PC-3 (cell line): ENCODE results near the gene PLOD2. TPM values are rescaled to one million over a fixed set of nuclear protein-coding genes. Genes with fewer than 3 reads are reported as not detected.

Experiments used
- ATAC-seq: fragments of 200-7000 bp; cut with Tn5 transposase; 2 replicates; pipeline ENCODE4 v1.9.1; 2020; ENCODE audit warnings: mild to moderate bottlenecking, moderate library complexity
- Bru-seq: library from RNA; stranded (reverse); fragments of 400-500 nt; gene quantifications from one replicate; lab custom pipeline; 2021; lab: Mats Ljungman, UMichigan
- BruChase-seq, 2 experiments: library from RNA; stranded (reverse); fragments of 400-500 nt; gene quantifications; one replicate each; lab custom pipeline; 2021; lab: Mats Ljungman, UMichigan
- BruUV-seq: library from RNA; stranded (reverse); fragments of 400-500 nt; replicated peaks from 2 replicates; lab custom pipeline; 2021; lab: Mats Ljungman, UMichigan
- CTCF ChIA-PET: fragments of 300-600 bp; sonication (Branson Sonifier 250); formaldehyde crosslinking; loops from one replicate; lab custom pipeline; 2022; ENCODE audit warnings: antibody characterized with exemption; lab: Charles Lee
- POLR2A ChIA-PET: fragments of 300-600 bp; sonication (Branson Sonifier 250); formaldehyde crosslinking; loops from one replicate; lab custom pipeline; 2022; ENCODE audit warnings: antibody characterized with exemption; ENCODE audit not compliant: unreplicated experiment; lab: Charles Lee
- DNase-seq: peaks from one replicate; pipeline ENCODE4 v3.0.0-alpha.2; 2015
- H2AFZ ChIP-seq: fragments of 300-600 bp; sonication (generic); 2 replicates; pipeline ENCODE4 v1.6.0; 2016; ENCODE audit warnings: antibody characterized with exemption, low read length
- H3F3A ChIP-seq: fragments of 300-600 bp; sonication (generic); one replicate; pipeline ENCODE4 v1.6.0; 2017; ENCODE audit warnings: antibody characterized with exemption, low read length, control low read depth, mild to moderate bottlenecking; ENCODE audit not compliant: unreplicated experiment
- H3K27ac ChIP-seq: fragments of 300-600 bp; sonication (generic); 2 replicates; pipeline ENCODE4 v1.5.1; 2016; ENCODE audit warnings: mild to moderate bottlenecking, low read length
- H3K27me3 ChIP-seq: fragments of 300-600 bp; sonication (generic); 2 replicates; pipeline ENCODE4 v1.6.1; 2016; ENCODE audit warnings: low read length, mixed read lengths
- H3K36me3 ChIP-seq: fragments of 300-600 bp; sonication (generic); 2 replicates; pipeline ENCODE4 v1.6.1; 2016; ENCODE audit warnings: low read depth, mixed run types, low read length, mixed read lengths
- H3K4me1 ChIP-seq: fragments of 300-600 bp; sonication (generic); 2 replicates; pipeline ENCODE4 v1.5.1; 2016; ENCODE audit warnings: low read length; ENCODE audit not compliant: insufficient read depth
- H3K4me2 ChIP-seq: fragments of 300-600 bp; sonication (generic); 2 replicates; pipeline ENCODE4 v1.6.0; 2016; ENCODE audit warnings: low read length
- H3K4me3 ChIP-seq: fragments of 300-600 bp; sonication (generic); 2 replicates; pipeline ENCODE4 v1.5.1; 2016; ENCODE audit warnings: mild to moderate bottlenecking, low read length, mixed read lengths
- H3K79me2 ChIP-seq: fragments of 300-600 bp; sonication (generic); 2 replicates; pipeline ENCODE4 v1.6.1; 2017; ENCODE audit warnings: low read length, mixed read lengths
- H3K9ac ChIP-seq: fragments of 300-600 bp; sonication (generic); 2 replicates; pipeline ENCODE4 v1.6.0; 2016; ENCODE audit warnings: mild to moderate bottlenecking, low read length
- H3K9me2 ChIP-seq: fragments of 300-600 bp; sonication (generic); replicated peaks from 2 replicates; pipeline ENCODE4 v1.6.1; 2016; ENCODE audit warnings: mixed run types, low read length, mixed read lengths
- H3K9me3 ChIP-seq: fragments of 300-600 bp; sonication (generic); 2 replicates; pipeline ENCODE4 v1.6.1; 2016; ENCODE audit warnings: low read length, mixed read lengths
- H4K20me1 ChIP-seq: fragments of 300-600 bp; sonication (generic); 2 replicates; pipeline ENCODE4 v1.6.1; 2016; ENCODE audit warnings: low read length, mixed read lengths
- EZH2 ChIP-seq: fragments of 300-600 bp; sonication (generic); IDR thresholded peaks from one replicate; pipeline ENCODE4 v1.6.1; 2017; ENCODE audit warnings: antibody characterized with exemption, mild to moderate bottlenecking, low read length; ENCODE audit not compliant: unreplicated experiment
- EZH2phosphoT487 ChIP-seq: fragments of 300-600 bp; sonication (generic); IDR thresholded peaks from 2 replicates; pipeline ENCODE4 v1.6.1; 2018; ENCODE audit warnings: mild to moderate bottlenecking, antibody characterized with exemption, low read length, borderline replicate concordance
- intact Hi-C: fragments of 100-400 bp; cut with micrococcal nuclease; formaldehyde crosslinking; loops from 2 replicates; pipeline ENCODE4 v1.9.0; 2023
- long read RNA-seq: library from polyadenylated mRNA; unstranded; transcript quantifications from one replicate; pipeline ENCODE4 v2.0.0, GENCODE V29; 2021; ENCODE audit not compliant: unreplicated experiment
- total RNA-seq: library from RNA; depleted of rRNA; stranded (reverse); fragments of >200 nt; gene quantifications from 2 replicates; pipeline ENCODE4 v1.2.3, GENCODE V29; 2014; rRNA removed
- TF ChIP-seq, protein P1 (sequence below): fragments of 300-600 bp; sonication (generic); conservative IDR thresholded peaks from 2 replicates; pipeline ENCODE4 v1.5.1; 2017; ENCODE audit warnings: antibody characterized with exemption, low read depth, mild to moderate bottlenecking, low read length

The PLOD2 gene
- total RNA-seq (76.1 and 84.8 TPM in 2 replicates), Bru-seq, nascent RNA (percentile 92 among the genes with signal in this experiment), BruChase-seq, experiment 1, labeled RNA remaining after a 6-hour chase (percentile 82 among the genes with signal in this experiment), BruChase-seq, experiment 2, labeled RNA remaining after a 2-hour chase (percentile 88 among the genes with signal in this experiment)
- long read RNA-seq, transcript PLOD2-202 (19 exons, 3,665 nt): major isoform, 101 of 236 reads
- long read RNA-seq, transcript PLOD2-201 (20 exons, 3,732 nt): minor isoform, 81 of 236 reads
- long read RNA-seq, partial matches to known transcripts: 14 of 236 reads
- long read RNA-seq, other reads (novel, unspliced or antisense): 39 of 236 reads

DNA sequence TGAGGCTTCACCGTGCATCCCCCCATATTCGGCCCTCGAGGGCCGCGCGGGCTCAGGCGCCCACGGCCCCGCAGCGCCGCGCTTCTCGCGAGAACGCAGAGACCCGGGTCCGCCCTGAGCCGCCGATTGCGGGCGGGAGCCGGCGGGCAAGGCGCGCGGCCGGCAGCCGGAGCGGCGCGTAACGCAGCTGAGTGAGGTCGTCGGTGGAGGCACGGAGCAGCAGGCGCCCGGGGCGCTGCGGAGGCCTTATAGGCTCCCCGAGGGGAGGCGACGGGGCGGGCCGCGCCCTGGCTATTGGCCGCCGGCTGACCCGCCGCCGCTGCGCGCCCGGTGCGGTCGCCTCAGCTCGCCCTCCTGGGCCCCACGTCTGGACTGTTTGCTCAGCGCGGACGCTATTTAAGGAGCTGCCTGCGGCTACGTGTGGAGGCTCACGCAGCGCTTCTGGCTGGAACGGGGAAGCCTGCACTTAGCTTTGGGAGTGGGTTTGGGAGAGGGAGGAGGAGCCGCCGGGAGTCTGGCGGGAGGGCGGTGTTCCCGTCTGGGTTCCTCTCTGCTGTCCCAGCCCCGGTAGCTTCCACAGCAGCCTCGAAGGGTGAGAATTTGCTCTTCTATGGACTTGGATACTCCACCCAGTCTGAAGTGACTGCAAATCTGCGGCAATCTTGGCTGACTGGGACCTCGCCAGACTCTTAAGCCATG lies at the start of gene PLOD2:
Gene PLOD2, minus strand, starts transcription at position 221 of the 699 bp plus-strand sequence. Its CDS starts 195 bp downstream, at position 26.
- ChIA-PET CTCF (interaction anchor here (0.8 to 2.2 kb wide), 3 partner anchors 26 to 96 kb away, joined by 3 to 10 read pairs (median 6); no protein-coding TSS in a partner anchor), POLR2A (interaction anchor here (0.5 to 1.7 kb wide), 5 partner anchors 27 to 1181 kb away, joined by 3 to 4 read pairs (median 4); no protein-coding TSS in a partner anchor)
- peaks cover 76% of the 10 kb centered on the region for H3K79me2 ChIP-seq

DNA sequence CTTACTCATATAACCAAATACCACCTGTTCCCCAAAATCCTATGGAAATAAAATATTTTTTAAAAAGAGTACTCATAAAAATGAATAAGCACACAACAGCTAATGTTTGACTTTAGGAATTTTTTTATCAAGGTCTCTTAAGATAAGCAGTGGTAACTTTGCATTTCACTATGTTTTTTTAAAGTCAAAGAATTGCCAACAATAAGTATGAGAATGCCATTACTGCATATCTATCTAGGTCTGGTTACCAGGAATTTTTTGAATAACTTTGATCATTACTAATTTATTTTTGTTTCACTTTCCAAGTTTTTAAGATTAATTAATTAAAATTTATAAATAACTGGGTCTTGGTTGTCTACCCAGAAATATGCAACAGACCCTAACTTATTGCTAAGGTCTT lies 48.4 kb upstream of the PLOD2 start:
- Histone ChIP-seq H3K4me3 (no peak overlapping the region), H3K9ac (no peak overlapping the region), H3K27me3 (no peaks in the 10 kb centered on the region), H2AFZ (no peak overlapping the region), H3K4me1 (no peaks in the 10 kb centered on the region), H3K4me2 (no peak overlapping the region), H3K9me2 (no peaks in the 10 kb centered on the region), H3K9me3 (no peaks in the 10 kb centered on the region), H3K79me2 (no peaks in the 10 kb centered on the region), H4K20me1 (no peaks in the 10 kb centered on the region), H3F3A (no peaks in the 10 kb centered on the region), H3K27ac (no peak overlapping the region), H3K36me3 (no peaks in the 10 kb centered on the region)
- intact Hi-C loops: no loop called here
- no TSS peak for BruUV-seq
- no peak for DNase-seq
- TF ChIP-seq EZH2phosphoT487 (no peak), EZH2 (no peak)
- CTCF ChIA-PET: no interaction called here
- POLR2A ChIA-PET: no interaction called here
- no peak for ATAC-seq

More for the DNA sequence above, at the start of gene PLOD2:
- TF ChIP-seq EZH2: no peak
- TF ChIP-seq, protein P1, sequence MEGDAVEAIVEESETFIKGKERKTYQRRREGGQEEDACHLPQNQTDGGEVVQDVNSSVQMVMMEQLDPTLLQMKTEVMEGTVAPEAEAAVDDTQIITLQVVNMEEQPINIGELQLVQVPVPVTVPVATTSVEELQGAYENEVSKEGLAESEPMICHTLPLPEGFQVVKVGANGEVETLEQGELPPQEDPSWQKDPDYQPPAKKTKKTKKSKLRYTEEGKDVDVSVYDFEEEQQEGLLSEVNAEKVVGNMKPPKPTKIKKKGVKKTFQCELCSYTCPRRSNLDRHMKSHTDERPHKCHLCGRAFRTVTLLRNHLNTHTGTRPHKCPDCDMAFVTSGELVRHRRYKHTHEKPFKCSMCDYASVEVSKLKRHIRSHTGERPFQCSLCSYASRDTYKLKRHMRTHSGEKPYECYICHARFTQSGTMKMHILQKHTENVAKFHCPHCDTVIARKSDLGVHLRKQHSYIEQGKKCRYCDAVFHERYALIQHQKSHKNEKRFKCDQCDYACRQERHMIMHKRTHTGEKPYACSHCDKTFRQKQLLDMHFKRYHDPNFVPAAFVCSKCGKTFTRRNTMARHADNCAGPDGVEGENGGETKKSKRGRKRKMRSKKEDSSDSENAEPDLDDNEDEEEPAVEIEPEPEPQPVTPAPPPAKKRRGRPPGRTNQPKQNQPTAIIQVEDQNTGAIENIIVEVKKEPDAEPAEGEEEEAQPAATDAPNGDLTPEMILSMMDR: no peak
- TF ChIP-seq EZH2phosphoT487: peak; percentile 78
- intact Hi-C loops: loop anchor here (1.0 kb wide), 2 partner anchors 28 to 96 kb away; no protein-coding TSS in a partner anchor
- DNase-seq (peak; percentile 97), ATAC-seq (peak; percentile 57)
- no peaks in the 10 kb centered on the region for H3K9me2 ChIP-seq
- H3K4me2 ChIP-seq: peak within 1 kb of the TSS; percentile 97
- H3K9ac ChIP-seq: peak within 1 kb of the TSS; percentile 86
- H3K4me1 ChIP-seq: peaks cover 70% of the 10 kb centered on the region
- no TSS peak for BruUV-seq
- H3K27ac ChIP-seq: peak within 1 kb of the TSS; percentile 89
- no peaks in the 10 kb centered on the region for H3K9me3 ChIP-seq
- peaks cover 12% of the 10 kb centered on the region for H3F3A ChIP-seq
- H3K27me3 ChIP-seq: no peaks in the 10 kb centered on the region
- H2AFZ ChIP-seq: peak within 1 kb of the TSS; percentile 70
- peaks cover 39% of the 10 kb centered on the region for H4K20me1 ChIP-seq
- H3K36me3 ChIP-seq: 0 out of 2 replicates have a peak, but pooled peaks cover 4% of the 10 kb centered on the region
- peak within 1 kb of the TSS; percentile 79 for H3K4me3 ChIP-seq

DNA sequence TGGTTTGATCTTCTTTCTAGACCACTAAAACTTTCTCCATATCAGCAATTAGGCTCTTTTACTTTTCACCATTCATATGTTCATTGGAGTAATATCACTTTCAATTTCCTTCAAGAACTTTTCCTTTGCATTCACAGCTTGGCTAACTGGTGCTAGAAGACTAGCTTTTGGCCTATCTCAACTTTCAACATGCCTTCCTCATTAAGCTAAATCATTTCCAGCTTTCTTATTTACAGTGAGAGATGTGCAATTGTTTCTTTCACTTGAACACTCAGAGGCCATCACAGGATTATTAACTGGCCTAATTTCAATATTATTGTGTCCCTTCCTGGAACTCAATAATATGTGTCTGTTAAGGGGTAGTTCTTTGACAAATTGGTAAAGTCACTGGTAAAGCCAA lies 42.8 kb upstream of the PLOD2 start:
- no peak for ATAC-seq
- no peak overlapping the region for H3K9ac ChIP-seq
- no peak for DNase-seq
- H2AFZ ChIP-seq: no peak overlapping the region
- BruUV-seq: no TSS peak
- H3K36me3 ChIP-seq: no peaks in the 10 kb centered on the region
- H3K4me1 ChIP-seq: no peaks in the 10 kb centered on the region
- POLR2A ChIA-PET: no interaction called here
- no peak overlapping the region for H3K27ac ChIP-seq
- H3K9me2 ChIP-seq: no peaks in the 10 kb centered on the region
- H3F3A ChIP-seq: no peaks in the 10 kb centered on the region
- no peak for TF ChIP-seq EZH2phosphoT487
- TF ChIP-seq, protein P1: no peak
- TF ChIP-seq EZH2: no peak
- H3K4me2 ChIP-seq: no peak overlapping the region
- no peaks in the 10 kb centered on the region for H4K20me1 ChIP-seq
- no peaks in the 10 kb centered on the region for H3K9me3 ChIP-seq
- H3K79me2 ChIP-seq: no peaks in the 10 kb centered on the region
- H3K4me3 ChIP-seq: no peak overlapping the region
- H3K27me3 ChIP-seq: no peaks in the 10 kb centered on the region
- CTCF ChIA-PET: interaction anchor here (0.6 kb wide), 1 partner anchor 64 kb away, joined by 3 read pairs; no protein-coding TSS in a partner anchor
- intact Hi-C loops: no loop called here
